HCT116 (cell line): ENCODE data around the gene PRSS56. TPM values are rescaled to one million over a fixed set of nuclear protein-coding genes. Genes with fewer than 3 reads are reported as not detected.

Experiments used
- ATAC-seq: fragments of 200-7000 bp; cut with Tn5 transposase; 2 replicates; pipeline ENCODE4 v1.9.1; 2020; ENCODE audit warnings: mild to moderate bottlenecking, moderate library complexity
- BruUV-seq: library from RNA; stranded (reverse); fragments of 400-500 nt; replicated peaks from 2 replicates; lab custom pipeline; 2021; lab: Mats Ljungman, UMichigan
- CTCF ChIA-PET: fragments of 300-600 bp; sonication (Branson Sonifier 250); formaldehyde crosslinking; loops from one replicate; lab custom pipeline; 2021; ENCODE audit warnings: antibody characterized with exemption; lab: Charles Lee
- POLR2A ChIA-PET: fragments of 300-600, 350-600 bp; sonication (Branson Sonifier 250); formaldehyde crosslinking; loops from one replicate; lab custom pipeline; 2021; ENCODE audit warnings: antibody characterized with exemption; lab: Charles Lee
- RAD21 ChIA-PET, 2 experiments: fragments of 300-600 bp; sonication (Branson Sonifier 250); formaldehyde crosslinking; loops; one replicate each; lab custom pipeline; 2023; ENCODE audit warnings: low total read pairs in 2 of 2; ENCODE audit not compliant: uncharacterized antibody in 2 of 2, unreplicated experiment in 2 of 2, low non-redundant PET in 1 of 2; lab: Charles Lee
- DNase-seq: peaks from one replicate; pipeline ENCODE4 v3.0.0-alpha.2; 2010; ENCODE audit warnings: low read depth, low spot score
- H2AFZ ChIP-seq: fragments of 200-600 bp; shearing (Covaris generic), sonication (generic); 2 replicates; pipeline ENCODE4 v1.6.1; 2017; ENCODE audit warnings: low read depth, mixed run types, mixed read lengths, antibody characterized with exemption, low read length; ENCODE audit not compliant: poor library complexity, severe bottlenecking
- H3K27ac ChIP-seq: 2 replicates; pipeline ENCODE4 v1.5.1; 2012; ENCODE audit warnings: low read depth, low read length
- H3K27me3 ChIP-seq: fragments of 200-600 bp; sonication (generic); 2 replicates; pipeline ENCODE4 v1.6.1; 2016; ENCODE audit warnings: mixed run types, low read length, mixed read lengths; ENCODE audit not compliant: insufficient read depth
- H3K36me3 ChIP-seq, 2 experiments: fragments of 200-500 bp in 1 of 2; fragments of 200-600 bp in 1 of 2; sonication (Bioruptor generic) in 1 of 2; sonication (generic) in 1 of 2; 2 replicates each; pipeline versions ENCODE4 v1.5.1 to v1.6.1; 2014 to 2016; ENCODE audit warnings: low read length in 2 of 2, inconsistent platforms in 1 of 2, mixed read lengths in 1 of 2, mixed run types in 1 of 2; ENCODE audit not compliant: insufficient read depth in 2 of 2, control insufficient read depth in 1 of 2
- H3K4me1 ChIP-seq, 2 experiments: fragments of 200-600 bp in 1 of 2; sonication (generic) in 1 of 2; 2 replicates each; pipeline versions ENCODE4 v1.5.1 to v1.6.1; 2012 to 2017; ENCODE audit warnings: low read length in 2 of 2, inconsistent platforms in 1 of 2, mild to moderate bottlenecking in 1 of 2, mixed read lengths in 1 of 2, mixed run types in 1 of 2, moderate library complexity in 1 of 2; ENCODE audit not compliant: insufficient read depth in 2 of 2, control insufficient read depth in 1 of 2
- H3K4me2 ChIP-seq: fragments of 200-600 bp; sonication (generic); 2 replicates; pipeline ENCODE4 v1.6.1; 2017; ENCODE audit warnings: mixed run types, low read length, mixed read lengths
- H3K4me3 ChIP-seq, 2 experiments: fragments of 200-600 bp in 1 of 2; sonication (generic) in 1 of 2; replicated peaks in 1 of 2; 2 replicates each; pipeline ENCODE4 v1.5.1; 2011 to 2016; ENCODE audit warnings: low read length in 2 of 2, control low read depth in 1 of 2, low read depth in 1 of 2, mild to moderate bottlenecking in 1 of 2, mixed read lengths in 1 of 2, mixed run types in 1 of 2
- H3K79me2 ChIP-seq: fragments of 200-600 bp; sonication (generic); 2 replicates; pipeline ENCODE4 v1.6.1; 2017; ENCODE audit warnings: mild to moderate bottlenecking, mixed run types, low read length, moderate library complexity, mixed read lengths; ENCODE audit not compliant: insufficient read depth
- H3K9ac ChIP-seq: fragments of 200-600 bp; sonication (generic); 2 replicates; pipeline ENCODE4 v1.6.1; 2016; ENCODE audit warnings: low read length, mixed read lengths
- H3K9me2 ChIP-seq: fragments of 200-600 bp; sonication (generic), shearing (Covaris generic); 2 replicates; pipeline ENCODE4 v1.6.1; 2017; ENCODE audit warnings: mixed run types, mild to moderate bottlenecking, moderate library complexity; ENCODE audit not compliant: insufficient read depth
- H3K9me3 ChIP-seq, 2 experiments: fragments of 200-500 bp in 1 of 2; fragments of 200-600 bp in 1 of 2; sonication (Bioruptor generic) in 1 of 2; sonication (generic) in 1 of 2; 2 replicates each; pipeline ENCODE4 v1.6.1; 2014 to 2017; ENCODE audit warnings: low read length in 2 of 2, mixed read lengths in 2 of 2, inconsistent platforms in 1 of 2, low read depth in 1 of 2, mild to moderate bottlenecking in 1 of 2, mixed run types in 1 of 2, moderate library complexity in 1 of 2; ENCODE audit not compliant: control insufficient read depth in 1 of 2, insufficient read depth in 1 of 2
- H4K20me1 ChIP-seq: fragments of 200-600 bp; sonication (generic), shearing (Covaris generic); 2 replicates; pipeline ENCODE4 v1.6.1; 2017; ENCODE audit warnings: mixed run types, mild to moderate bottlenecking, moderate library complexity; ENCODE audit not compliant: insufficient read depth
- CBX3 ChIP-seq: IDR thresholded peaks from 2 replicates; pipeline ENCODE4 v1.6.1; 2012; ENCODE audit warnings: low read depth
- EZH2 ChIP-seq: fragments of 200-600 bp; sonication (generic); IDR thresholded peaks from 2 replicates; pipeline ENCODE4 v1.6.1; 2017; ENCODE audit warnings: antibody characterized with exemption, mixed run types
- FOSL1 ChIP-seq: IDR thresholded peaks from 2 replicates; pipeline ENCODE4 v1.6.1; 2012; ENCODE audit warnings: low read depth
- REST ChIP-seq: IDR thresholded peaks from 2 replicates; pipeline ENCODE4 v1.6.1; 2012; ENCODE audit warnings: low read depth
- TCF7L2 ChIP-seq: IDR thresholded peaks from 2 replicates; pipeline ENCODE4 v1.7.0; 2011; ENCODE audit warnings: borderline replicate concordance, inconsistent platforms; ENCODE audit not compliant: insufficient read depth, insufficient read length; ENCODE audit errors: extremely low read depth
- ZBTB33 ChIP-seq: IDR thresholded peaks from 2 replicates; pipeline ENCODE4 v1.6.1; 2011; ENCODE audit warnings: mild to moderate bottlenecking, low read length, moderate library complexity; ENCODE audit not compliant: insufficient replicate concordance; ENCODE audit errors: extremely low read depth
- ZFX ChIP-seq: fragments of 450-650 bp; IDR thresholded peaks from 2 replicates; pipeline ENCODE4 v1.6.1; 2017
- intact Hi-C: fragments of 100-400 bp; cut with micrococcal nuclease; formaldehyde crosslinking; loops from 2 replicates; pipeline ENCODE4 v1.10.0; 2022
- total RNA-seq: library from RNA; stranded (reverse); gene quantifications from one replicate; pipeline ENCODE4 v1.2.1, GENCODE V29; 2021; ENCODE audit not compliant: unreplicated experiment
- TF ChIP-seq, protein P1 (sequence below): IDR thresholded peaks from 2 replicates; pipeline ENCODE4 v1.6.1; 2012

PRSS56 gene
- total RNA-seq, 1 experiment from 2014 or later: not detected

DNA sequence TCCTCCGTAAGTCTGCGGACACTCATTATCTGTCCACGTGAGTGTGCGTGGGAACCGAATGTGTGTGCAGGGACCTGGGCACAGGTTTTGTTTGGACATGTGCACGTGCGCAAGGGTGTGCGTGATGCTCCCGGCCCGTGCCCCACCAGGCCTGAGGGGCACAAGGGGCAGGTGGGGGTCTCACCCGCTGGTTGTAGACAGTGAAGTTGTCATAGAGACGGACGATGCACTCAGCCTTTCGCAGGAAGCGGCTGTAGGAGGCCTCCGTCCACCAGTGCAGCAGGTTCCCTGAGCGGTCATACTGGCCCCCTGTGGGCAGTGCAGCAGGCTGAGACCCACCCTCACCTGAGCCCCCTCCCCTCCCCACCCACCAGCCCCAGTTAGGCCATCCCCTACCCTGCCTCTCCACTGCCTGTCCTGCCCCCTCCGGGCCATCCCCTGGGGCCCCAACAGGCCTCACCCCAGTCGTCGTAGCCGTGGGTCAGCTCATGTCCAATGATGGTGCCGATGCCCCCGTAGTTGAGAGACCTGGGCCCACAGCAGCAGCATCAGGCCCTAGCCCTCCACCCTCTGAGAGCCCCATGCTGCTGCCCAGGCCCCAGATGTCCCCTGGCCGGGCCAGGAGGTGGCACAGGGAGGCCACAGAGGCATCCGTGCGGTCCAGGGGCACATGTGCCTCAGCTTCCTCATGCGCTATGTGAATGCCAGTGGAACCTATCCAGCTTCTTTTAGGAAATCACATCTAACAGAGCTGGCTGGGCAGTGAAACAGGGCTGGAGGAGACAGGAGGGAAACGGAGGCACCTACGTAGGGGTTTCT, 38.7 kb upstream of the PRSS56 start:
- no peak overlapping the region for H3K4me3 ChIP-seq
- no peak overlapping the region for H3K27ac ChIP-seq
- no peaks in the 10 kb centered on the region for H3K27me3 ChIP-seq
- ATAC-seq (no peak), DNase-seq (no peak)
- H2AFZ ChIP-seq: no peak overlapping the region
- no peaks in the 10 kb centered on the region for H4K20me1 ChIP-seq
- TF ChIP-seq, protein P1, sequence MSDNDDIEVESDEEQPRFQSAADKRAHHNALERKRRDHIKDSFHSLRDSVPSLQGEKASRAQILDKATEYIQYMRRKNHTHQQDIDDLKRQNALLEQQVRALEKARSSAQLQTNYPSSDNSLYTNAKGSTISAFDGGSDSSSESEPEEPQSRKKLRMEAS: no peak
- TF ChIP-seq TCF7L2 (no peak), EZH2 (no peak), REST (no peak), FOSL1 (no peak), CBX3 (no peak), ZBTB33 (no peak), ZFX (no peak)
- RAD21 ChIA-PET: no interaction called here
- H3K9me2 ChIP-seq: no peaks in the 10 kb centered on the region
- POLR2A ChIA-PET: interaction anchor here (0.6 kb wide), 1 partner anchor 9 kb away, joined by 4 read pairs; no protein-coding TSS in a partner anchor
- H3K79me2 ChIP-seq: no peaks in the 10 kb centered on the region
- no peak overlapping the region for H3K4me2 ChIP-seq
- H3K4me1 ChIP-seq: no peaks in the 10 kb centered on the region
- intact Hi-C loops: no loop called here
- no peaks in the 10 kb centered on the region for H3K9me3 ChIP-seq
- no peak overlapping the region for H3K9ac ChIP-seq
- no peaks in the 10 kb centered on the region for H3K36me3 ChIP-seq
- BruUV-seq: no TSS peak
- CTCF ChIA-PET: no interaction called here
